VCaP (cell line): ENCODE measurements around the gene QPCTL.

Experiments used
- H3K27ac ChIP-seq: fragments of 450-650 bp; 2 replicates; pipeline ENCODE4 v1.5.1; 2017
- CTCF ChIP-seq: fragments of 450-650 bp; conservative IDR thresholded peaks from 2 replicates; pipeline ENCODE4 v1.5.1; 2017; ENCODE audit warnings: mild to moderate bottlenecking, moderate library complexity

The QPCTL gene

GRCh38 chr19:45664575-45664974 lies 27.9 kb upstream of the QPCTL start:
- no peak for TF ChIP-seq CTCF
- H3K27ac ChIP-seq = no peak overlapping the region

- TF ChIP-seq CTCF = no peak
- H3K27ac ChIP-seq = peak within 1 kb of the TSS; percentile 10; the same call in 1 of the 2 replicates
These were observed 24.7 kb upstream of the QPCTL start, which contains the start of gene GIPR for GRCh38 chr19:45667620-45668341. Gene GIPR, plus strand, starts transcription at chr19:45668221. Its CDS starts 1,300 bp downstream, at chr19:45669521.

- peak overlapping the region; percentile 10; the same call in 1 of the 2 replicates for H3K27ac ChIP-seq
- TF ChIP-seq CTCF = no peak
These were observed 24.1 kb upstream of the QPCTL start for GRCh38 chr19:45668342-45668871.

GRCh38 chr19:45670670-45671453 lies 21.6 kb upstream of the QPCTL start:
- no peak for TF ChIP-seq CTCF

GRCh38 chr19:45674946-45675345 lies 17.5 kb upstream of the QPCTL start:
- no peak overlapping the region for H3K27ac ChIP-seq
- TF ChIP-seq CTCF = no peak

More at GRCh38 chr19:45670670-45671453, 21.6 kb upstream of the QPCTL start:
- no peak overlapping the region for H3K27ac ChIP-seq

- no peak overlapping the region; the same call in 1 of the 2 replicates for H3K27ac ChIP-seq
- TF ChIP-seq CTCF = no peak
These were observed 15.6 kb upstream of the QPCTL start for GRCh38 chr19:45676851-45677263.
